ENCODE data around the gene TRABD2B.

The TRABD2B gene

DNA sequence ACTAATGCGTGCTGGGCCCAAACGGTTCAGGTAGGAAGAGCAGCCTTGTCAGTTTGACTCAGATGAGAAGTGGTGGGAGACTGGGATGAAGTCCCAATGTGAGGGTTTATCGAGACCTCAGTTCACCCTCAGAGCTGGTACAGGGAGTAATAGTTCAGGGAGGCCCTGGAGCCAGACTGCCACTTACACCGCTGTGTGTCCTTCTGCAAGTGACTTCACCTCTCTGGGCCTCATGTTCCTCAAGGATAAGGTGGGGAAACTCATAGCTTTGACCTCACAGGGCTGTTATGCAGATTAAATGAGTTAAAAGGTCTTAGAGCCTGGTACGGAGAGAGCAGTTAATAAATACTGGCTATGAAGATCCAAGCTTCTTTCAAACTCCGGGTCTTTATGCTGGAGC, 219.9 kb downstream of the TRABD2B start:
- TF ChIP-seq, protein P1, sequence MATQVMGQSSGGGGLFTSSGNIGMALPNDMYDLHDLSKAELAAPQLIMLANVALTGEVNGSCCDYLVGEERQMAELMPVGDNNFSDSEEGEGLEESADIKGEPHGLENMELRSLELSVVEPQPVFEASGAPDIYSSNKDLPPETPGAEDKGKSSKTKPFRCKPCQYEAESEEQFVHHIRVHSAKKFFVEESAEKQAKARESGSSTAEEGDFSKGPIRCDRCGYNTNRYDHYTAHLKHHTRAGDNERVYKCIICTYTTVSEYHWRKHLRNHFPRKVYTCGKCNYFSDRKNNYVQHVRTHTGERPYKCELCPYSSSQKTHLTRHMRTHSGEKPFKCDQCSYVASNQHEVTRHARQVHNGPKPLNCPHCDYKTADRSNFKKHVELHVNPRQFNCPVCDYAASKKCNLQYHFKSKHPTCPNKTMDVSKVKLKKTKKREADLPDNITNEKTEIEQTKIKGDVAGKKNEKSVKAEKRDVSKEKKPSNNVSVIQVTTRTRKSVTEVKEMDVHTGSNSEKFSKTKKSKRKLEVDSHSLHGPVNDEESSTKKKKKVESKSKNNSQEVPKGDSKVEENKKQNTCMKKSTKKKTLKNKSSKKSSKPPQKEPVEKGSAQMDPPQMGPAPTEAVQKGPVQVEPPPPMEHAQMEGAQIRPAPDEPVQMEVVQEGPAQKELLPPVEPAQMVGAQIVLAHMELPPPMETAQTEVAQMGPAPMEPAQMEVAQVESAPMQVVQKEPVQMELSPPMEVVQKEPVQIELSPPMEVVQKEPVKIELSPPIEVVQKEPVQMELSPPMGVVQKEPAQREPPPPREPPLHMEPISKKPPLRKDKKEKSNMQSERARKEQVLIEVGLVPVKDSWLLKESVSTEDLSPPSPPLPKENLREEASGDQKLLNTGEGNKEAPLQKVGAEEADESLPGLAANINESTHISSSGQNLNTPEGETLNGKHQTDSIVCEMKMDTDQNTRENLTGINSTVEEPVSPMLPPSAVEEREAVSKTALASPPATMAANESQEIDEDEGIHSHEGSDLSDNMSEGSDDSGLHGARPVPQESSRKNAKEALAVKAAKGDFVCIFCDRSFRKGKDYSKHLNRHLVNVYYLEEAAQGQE (IDR thresholded peaks at IDR 0.05; ENCODE audit: insufficient read depth in 1 of 2, low read depth in 2 of 2, low read length in 2 of 2) = no peak
- no peak for TF ChIP-seq FOXP2 (optimal IDR thresholded peaks at IDR 0.05; ENCODE audit: borderline replicate concordance, extremely low read depth, extremely low read length, insufficient read depth)
- no peak for TF ChIP-seq TAF1 (IDR thresholded peaks at IDR 0.05; ENCODE audit: borderline replicate concordance, insufficient read depth, low read length)
- TF ChIP-seq POLR2AphosphoS5 (IDR thresholded peaks at IDR 0.05; ENCODE audit: low read depth, low read length) = no peak
- no peak for TF ChIP-seq SIN3A (IDR thresholded peaks at IDR 0.05; ENCODE audit: borderline replicate concordance, insufficient read depth, low read length)

DNA sequence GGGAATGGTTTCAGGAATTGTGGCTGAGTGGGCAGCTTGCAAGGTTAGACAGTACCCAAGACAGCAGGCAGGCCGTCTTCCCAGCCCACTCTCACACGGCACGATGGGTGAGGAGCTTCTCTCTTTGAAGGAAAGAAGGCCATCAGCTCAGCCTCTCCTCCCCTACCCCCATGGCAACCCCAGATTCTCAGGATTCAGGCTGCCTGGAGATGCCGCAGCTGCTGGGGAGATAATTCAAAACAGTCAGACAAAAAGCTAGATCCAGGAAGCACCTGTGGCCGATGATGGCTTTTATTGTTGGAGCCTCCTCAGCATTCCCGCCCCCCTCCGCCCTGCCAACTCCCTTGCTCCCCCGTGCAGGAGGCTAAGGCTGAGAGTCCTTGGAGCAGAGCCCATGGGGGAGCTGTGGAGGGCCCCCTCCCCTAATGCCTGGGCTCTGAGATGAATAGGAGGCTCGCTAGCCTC, 220.5 kb downstream of the TRABD2B start:
- no peak for TF ChIP-seq FOXP2 (optimal IDR thresholded peaks at IDR 0.05; ENCODE audit: borderline replicate concordance, extremely low read depth, extremely low read length, insufficient read depth)
- TF ChIP-seq TAF1 (IDR thresholded peaks at IDR 0.05; ENCODE audit: borderline replicate concordance, insufficient read depth, low read length) = no peak
- TF ChIP-seq SIN3A (IDR thresholded peaks at IDR 0.05; ENCODE audit: borderline replicate concordance, insufficient read depth, low read length) = no peak
- no peak for TF ChIP-seq POLR2AphosphoS5 (IDR thresholded peaks at IDR 0.05; ENCODE audit: low read depth, low read length)
- TF ChIP-seq, protein P1 (IDR thresholded peaks at IDR 0.05; ENCODE audit: insufficient read depth in 1 of 2, low read depth in 2 of 2, low read length in 2 of 2) = no peak

DNA sequence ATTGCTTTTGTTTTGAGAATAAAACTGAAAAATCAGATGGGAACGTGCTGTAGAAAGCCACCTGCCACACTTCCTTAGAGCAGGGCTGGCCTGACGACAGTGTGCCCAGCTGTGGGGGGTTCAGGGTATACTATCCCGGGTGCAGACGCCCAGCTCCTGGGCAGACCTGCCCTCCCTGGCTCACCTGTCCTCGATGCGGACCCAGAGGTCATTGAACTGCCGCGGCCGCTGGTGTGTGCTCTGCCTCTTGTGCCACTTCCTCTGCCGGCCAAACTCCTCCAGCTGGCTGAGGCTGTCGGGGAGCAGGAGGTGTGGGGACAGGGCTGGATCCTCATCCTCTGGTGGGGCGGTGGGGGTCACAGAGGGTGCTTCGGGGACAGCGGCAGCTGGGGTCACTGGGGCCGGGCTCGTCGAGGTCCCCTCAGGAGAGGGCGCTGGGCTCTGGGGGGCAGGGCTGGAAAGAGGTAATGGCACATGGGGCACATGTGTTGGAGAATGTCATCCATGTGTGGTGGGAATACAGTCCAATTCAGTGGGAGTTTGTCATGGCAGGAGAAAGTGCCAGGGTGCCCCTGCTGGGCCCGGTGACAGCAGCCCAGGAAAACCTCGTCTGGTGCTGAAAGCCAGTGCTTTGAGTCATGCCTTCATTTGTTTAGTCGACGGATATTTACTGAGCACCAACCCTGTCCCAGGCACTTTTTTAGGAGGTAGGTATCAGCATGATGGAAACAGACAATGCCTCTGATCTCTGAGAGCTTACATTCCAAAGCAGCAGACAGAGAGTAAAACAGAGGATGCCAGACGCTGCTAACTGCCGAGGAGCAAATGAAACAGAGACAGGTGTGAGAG, 222.0 kb downstream of the TRABD2B start:
- no peak for TF ChIP-seq POLR2AphosphoS5 (IDR thresholded peaks at IDR 0.05; ENCODE audit: low read depth, low read length)
- TF ChIP-seq FOXP2 (optimal IDR thresholded peaks at IDR 0.05; ENCODE audit: borderline replicate concordance, extremely low read depth, extremely low read length, insufficient read depth) = no peak
- TF ChIP-seq SIN3A (IDR thresholded peaks at IDR 0.05; ENCODE audit: borderline replicate concordance, insufficient read depth, low read length) = no peak
- TF ChIP-seq TAF1 (IDR thresholded peaks at IDR 0.05; ENCODE audit: borderline replicate concordance, insufficient read depth, low read length) = no peak
- TF ChIP-seq, protein P1 (IDR thresholded peaks at IDR 0.05; ENCODE audit: insufficient read depth in 1 of 2, low read depth in 2 of 2, low read length in 2 of 2) = no peak

DNA sequence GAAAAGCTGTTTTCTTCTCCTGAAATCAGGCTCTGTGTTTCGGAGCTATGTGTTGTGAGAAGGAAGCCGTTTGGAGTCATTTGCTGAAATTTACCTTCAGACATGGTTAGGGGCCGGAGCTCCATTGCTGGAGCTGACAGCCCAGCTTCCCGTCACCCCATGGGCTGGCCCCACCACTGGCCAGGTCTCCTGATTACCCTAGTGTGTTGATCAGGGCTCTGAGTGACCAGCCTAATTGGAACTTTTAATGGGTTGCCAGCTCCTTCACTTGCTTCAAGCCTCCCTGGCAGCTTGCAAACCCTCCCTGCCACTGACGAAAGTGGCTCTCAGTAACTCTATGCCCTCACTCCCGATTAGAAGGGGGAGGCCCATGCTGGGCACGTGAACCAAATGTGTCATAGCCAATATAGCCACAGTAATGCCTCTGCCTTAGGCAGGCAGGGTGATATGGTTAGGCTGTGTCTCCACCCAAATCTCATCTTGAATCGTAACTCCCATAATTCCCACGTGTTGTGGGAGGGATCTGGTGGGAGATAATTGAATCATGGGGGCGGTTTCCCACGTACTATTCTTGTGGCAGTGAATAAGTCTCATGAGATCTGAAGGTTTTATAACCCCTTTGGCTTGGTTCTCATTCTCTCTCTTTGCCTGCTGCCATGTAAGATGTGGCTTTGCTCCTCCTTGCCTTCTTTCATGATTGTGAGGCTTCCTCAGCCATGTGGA, 224.1 kb downstream of the TRABD2B start:
- no peak for TF ChIP-seq SIN3A (IDR thresholded peaks at IDR 0.05; ENCODE audit: borderline replicate concordance, insufficient read depth, low read length)
- TF ChIP-seq FOXP2 (optimal IDR thresholded peaks at IDR 0.05; ENCODE audit: borderline replicate concordance, extremely low read depth, extremely low read length, insufficient read depth) = no peak
- TF ChIP-seq, protein P1 (IDR thresholded peaks at IDR 0.05; ENCODE audit: insufficient read depth in 1 of 2, low read depth in 2 of 2, low read length in 2 of 2) = no peak
- no peak for TF ChIP-seq TAF1 (IDR thresholded peaks at IDR 0.05; ENCODE audit: borderline replicate concordance, insufficient read depth, low read length)
- no peak for TF ChIP-seq POLR2AphosphoS5 (IDR thresholded peaks at IDR 0.05; ENCODE audit: low read depth, low read length)

Data from PFSK-1 (cell line).